Breast epithelium (tissue), 3 donors: Measurements from ENCODE around the gene WNK2.

Experiments
- POLR2A ChIP-seq: fragments of 450-650 bp; IDR thresholded peaks from one replicate; pipeline ENCODE4 v1.6.1; 2016; ENCODE audit warnings: antibody characterized with exemption, mild to moderate bottlenecking, moderate library complexity
- TF ChIP-seq, protein P1 (sequence below), 3 donors: fragments of 450-650 bp; IDR thresholded peaks; one replicate each; pipeline ENCODE4 v1.5.1; 2016 to 2017; ENCODE audit warnings: antibody characterized with exemption in 3 of 3, mild to moderate bottlenecking in 3 of 3, moderate library complexity in 3 of 3

DNA sequence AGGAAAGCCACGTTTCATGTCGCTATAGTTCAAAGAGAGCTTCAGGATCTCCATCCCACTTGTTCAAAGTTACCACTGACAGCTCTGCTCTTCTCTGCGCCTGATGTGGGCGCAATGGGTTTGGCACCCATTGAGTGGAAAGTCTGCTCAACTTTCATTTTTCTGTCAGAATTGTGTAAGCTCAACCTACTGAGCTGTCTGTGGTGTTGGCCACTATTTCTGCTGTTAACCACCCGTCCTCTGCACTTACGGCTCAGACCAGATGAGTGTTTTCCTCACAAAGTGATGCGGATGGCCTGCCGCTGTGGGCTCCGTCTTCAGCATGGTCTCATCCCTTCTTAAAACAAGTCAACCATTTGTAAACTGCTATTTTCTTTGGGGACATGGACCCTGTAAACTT lies 131.2 kb downstream of the WNK2 start:
- TF ChIP-seq, protein P1, sequence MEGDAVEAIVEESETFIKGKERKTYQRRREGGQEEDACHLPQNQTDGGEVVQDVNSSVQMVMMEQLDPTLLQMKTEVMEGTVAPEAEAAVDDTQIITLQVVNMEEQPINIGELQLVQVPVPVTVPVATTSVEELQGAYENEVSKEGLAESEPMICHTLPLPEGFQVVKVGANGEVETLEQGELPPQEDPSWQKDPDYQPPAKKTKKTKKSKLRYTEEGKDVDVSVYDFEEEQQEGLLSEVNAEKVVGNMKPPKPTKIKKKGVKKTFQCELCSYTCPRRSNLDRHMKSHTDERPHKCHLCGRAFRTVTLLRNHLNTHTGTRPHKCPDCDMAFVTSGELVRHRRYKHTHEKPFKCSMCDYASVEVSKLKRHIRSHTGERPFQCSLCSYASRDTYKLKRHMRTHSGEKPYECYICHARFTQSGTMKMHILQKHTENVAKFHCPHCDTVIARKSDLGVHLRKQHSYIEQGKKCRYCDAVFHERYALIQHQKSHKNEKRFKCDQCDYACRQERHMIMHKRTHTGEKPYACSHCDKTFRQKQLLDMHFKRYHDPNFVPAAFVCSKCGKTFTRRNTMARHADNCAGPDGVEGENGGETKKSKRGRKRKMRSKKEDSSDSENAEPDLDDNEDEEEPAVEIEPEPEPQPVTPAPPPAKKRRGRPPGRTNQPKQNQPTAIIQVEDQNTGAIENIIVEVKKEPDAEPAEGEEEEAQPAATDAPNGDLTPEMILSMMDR (IDR thresholded peaks at IDR 0.05): no peak
- TF ChIP-seq POLR2A: no peak
